ENCODE data around the gene PLEKHG5. TPM values are rescaled to one million over a fixed set of nuclear protein-coding genes. Genes with fewer than 3 reads are reported as not detected.
"Not testable (repeated sequence)": the region's sequence is repeated elsewhere in the genome, so short reads cannot be mapped to it uniquely, and the experiment has no call there.

Gene PLEKHG5
- polyA plus RNA-seq, 1 experiment: 4.2 TPM

DNA sequence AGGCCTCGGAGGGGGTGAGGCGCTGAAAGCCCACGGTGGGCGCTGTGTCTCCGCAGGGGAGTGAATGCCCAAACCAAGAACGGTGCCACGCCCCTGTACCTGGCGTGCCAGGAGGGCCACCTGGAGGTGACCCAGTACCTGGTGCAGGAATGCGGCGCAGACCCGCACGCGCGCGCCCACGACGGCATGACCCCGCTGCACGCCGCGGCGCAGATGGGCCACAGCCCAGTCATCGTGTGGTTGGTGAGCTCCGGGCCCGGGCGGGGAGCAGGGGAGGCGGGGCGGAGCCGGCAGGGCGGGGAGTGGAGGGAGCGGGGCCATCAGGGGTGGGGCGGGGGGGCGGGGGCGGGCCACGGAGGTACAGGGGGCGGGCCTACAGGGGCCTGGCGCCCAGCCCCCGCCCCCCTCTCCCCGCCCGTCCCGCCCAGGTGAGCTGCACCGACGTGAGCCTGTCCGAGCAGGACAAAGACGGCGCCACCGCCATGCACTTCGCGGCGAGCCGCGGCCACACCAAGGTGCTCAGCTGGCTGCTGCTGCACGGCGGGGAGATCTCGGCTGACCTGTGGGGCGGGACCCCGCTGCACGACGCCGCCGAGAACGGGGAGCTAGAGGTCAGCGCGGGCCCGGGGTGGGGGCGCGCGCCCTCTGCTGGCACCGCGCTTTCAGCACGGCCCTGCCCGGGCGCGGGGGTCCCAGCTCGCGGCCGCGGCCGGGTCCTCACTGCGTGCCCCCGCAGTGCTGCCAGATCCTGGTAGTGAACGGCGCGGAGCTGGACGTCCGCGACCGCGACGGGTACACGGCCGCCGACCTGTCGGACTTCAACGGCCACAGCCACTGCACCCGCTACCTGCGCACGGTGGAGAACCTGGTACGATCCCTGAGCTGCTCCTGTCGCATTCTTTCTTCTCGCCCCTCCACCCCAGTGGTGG is 51.0 kb downstream of the PLEKHG5 start:
- CTCF ChIA-PET: interaction anchor here (0.6 to 2.0 kb wide), 8 partner anchors 9 to 93 kb away, joined by 3 to 8 read pairs (median 4); no protein-coding TSS in a partner anchor
- no peak overlapping the region for H3K27ac ChIP-seq (ENCODE audit: low read depth, low read length)
- no peak for DNase-seq (ENCODE audit: low read depth, low spot score)
- H3K27me3 ChIP-seq (ENCODE audit: control insufficient read depth, insufficient read depth, low read length): peaks cover 20% of the 10 kb centered on the region
- TF ChIP-seq CTCF (IDR thresholded peaks at IDR 0.05; ENCODE audit: low read depth, low read length): 0 out of 2 replicates have a peak, but pooled peaks have one; percentile 4
- peak overlapping the region; percentile 13; the same call in 1 of the 2 replicates for H3K4me3 ChIP-seq (ENCODE audit: low read depth, low read length)
- POLR2A ChIA-PET: no interaction called here
- H3K9me3 ChIP-seq (ENCODE audit: control insufficient read depth, insufficient read depth, low read length): no peaks in the 10 kb centered on the region

- Histone ChIP-seq H3K27me3 (ENCODE audit: control insufficient read depth, insufficient read depth, low read length) (peaks cover 25% of the 10 kb centered on the region), H3K9me3 (ENCODE audit: control insufficient read depth, insufficient read depth, low read length) (no peaks in the 10 kb centered on the region), H3K27ac (ENCODE audit: low read depth, low read length) (no peak overlapping the region), H3K4me3 (ENCODE audit: low read depth, low read length) (no peak overlapping the region)
- POLR2A ChIA-PET: no interaction called here
- CTCF ChIA-PET: interaction anchor here (0.6 to 3.4 kb wide), 26 partner anchors 7 to 202 kb away, joined by 3 to 38 read pairs (median 5); partner anchors contain the start of genes ESPN, HES2 and ICMT
- DNase-seq (ENCODE audit: low read depth, low spot score): no peak
- TF ChIP-seq CTCF (IDR thresholded peaks at IDR 0.05; ENCODE audit: low read depth, low read length): peak; percentile 86
Observed at GRCh38 chr1:6438047-6438525, 53.4 kb downstream of the PLEKHG5 start.

DNA sequence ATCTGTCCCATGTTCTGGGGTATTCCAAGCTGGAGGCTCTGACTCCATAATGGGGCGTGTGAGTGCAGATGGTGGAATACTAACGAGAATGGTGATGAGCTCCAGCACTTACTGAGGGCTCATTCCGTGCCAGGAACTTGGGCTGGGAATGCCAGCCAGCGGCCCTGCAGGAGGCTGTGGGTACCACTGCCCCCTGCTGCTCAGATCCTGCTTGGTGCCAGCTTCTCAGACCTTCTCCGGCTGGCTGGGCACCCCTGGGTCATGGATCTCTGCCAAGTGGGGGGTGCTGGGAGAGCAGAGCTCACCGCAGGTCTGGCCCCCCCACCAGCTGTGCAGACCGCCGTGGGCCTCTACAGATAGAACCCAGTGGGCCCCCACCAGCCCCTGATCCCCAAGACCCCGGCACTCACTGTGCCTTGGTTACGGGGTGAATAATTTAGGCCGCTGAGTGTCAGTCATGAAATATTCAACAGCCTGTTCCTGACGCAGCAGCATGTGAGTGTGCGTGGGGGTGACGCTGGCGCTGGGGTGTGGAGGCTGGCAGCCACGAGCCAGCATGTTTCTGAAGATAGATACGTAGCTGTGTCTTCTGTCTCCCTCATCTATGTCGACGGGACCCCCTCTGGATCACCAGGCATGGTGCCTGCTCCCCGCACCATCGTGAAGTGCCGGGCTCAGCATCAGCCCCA is 54.3 kb downstream of the PLEKHG5 start:
- CTCF ChIA-PET: interaction anchor here (0.6 to 3.4 kb wide), 20 partner anchors 8 to 201 kb away, joined by 3 to 38 read pairs (median 5); partner anchors contain the start of genes ESPN, HES2 and ICMT
- DNase-seq (ENCODE audit: low read depth, low spot score): not testable (repeated sequence)

DNA sequence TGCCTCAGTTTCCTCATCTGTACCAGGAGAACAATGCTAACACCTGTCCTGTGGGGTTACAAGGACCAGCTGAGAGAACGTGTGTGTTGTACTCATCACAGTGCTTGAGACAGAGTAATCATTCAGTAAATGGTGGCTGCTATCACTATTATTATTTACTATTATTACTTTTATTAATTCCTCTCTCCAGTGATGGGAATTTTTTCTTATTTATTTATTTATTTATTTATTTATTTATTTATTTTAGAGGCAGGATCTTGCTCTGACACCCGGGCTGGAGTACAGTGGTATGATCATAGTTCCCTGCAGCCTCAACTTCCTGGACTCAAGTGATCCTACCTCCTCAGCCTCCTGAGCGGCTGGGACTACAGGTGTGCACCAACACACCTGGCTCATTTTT is 55.2 kb downstream of the PLEKHG5 start:
- DNase-seq (ENCODE audit: low read depth, low spot score); H3K9me3 ChIP-seq (ENCODE audit: control insufficient read depth, insufficient read depth, low read length); H3K27ac ChIP-seq (ENCODE audit: low read depth, low read length); POLR2A ChIA-PET; H3K4me3 ChIP-seq (ENCODE audit: low read depth, low read length): not testable (repeated sequence)
- CTCF ChIA-PET: interaction anchor here (0.6 to 3.4 kb wide), 3 partner anchors 24 to 74 kb away, joined by 4 to 38 read pairs (median 5); no protein-coding TSS in a partner anchor
- peaks cover 18% of the 10 kb centered on the region for H3K27me3 ChIP-seq (ENCODE audit: control insufficient read depth, insufficient read depth, low read length)

More for the DNA sequence above, 54.3 kb downstream of the PLEKHG5 start:
- H3K27me3 ChIP-seq (ENCODE audit: control insufficient read depth, insufficient read depth, low read length): peaks cover 25% of the 10 kb centered on the region
- POLR2A ChIA-PET: interaction anchor here (0.6 kb wide), 1 partner anchor 52 kb away, joined by 4 read pairs; no protein-coding TSS in a partner anchor
- H3K9me3 ChIP-seq (ENCODE audit: control insufficient read depth, insufficient read depth, low read length); H3K4me3 ChIP-seq (ENCODE audit: low read depth, low read length); H3K27ac ChIP-seq (ENCODE audit: low read depth, low read length): not testable (repeated sequence)

- no peak for DNase-seq (ENCODE audit: low read depth, low spot score)
- Histone ChIP-seq H3K27me3 (ENCODE audit: control insufficient read depth, insufficient read depth, low read length) (peaks cover 20% of the 10 kb centered on the region), H3K27ac (ENCODE audit: low read depth, low read length) (no peak overlapping the region), H3K4me3 (ENCODE audit: low read depth, low read length) (no peak overlapping the region), H3K9me3 (ENCODE audit: control insufficient read depth, insufficient read depth, low read length) (no peaks in the 10 kb centered on the region)
- CTCF ChIA-PET: no interaction called here
- TF ChIP-seq CTCF (IDR thresholded peaks at IDR 0.05; ENCODE audit: low read depth, low read length): no peak
- POLR2A ChIA-PET: no interaction called here
Observed at GRCh38 chr1:6435547-6435946, 55.9 kb downstream of the PLEKHG5 start.
